GM23338 (cell line): ENCODE results near the gene TRIM71. TPM values are rescaled to one million over a fixed set of nuclear protein-coding genes. Genes with fewer than 3 reads are reported as not detected.
A peak's percentile ranks its signal among the peaks of the same experiment; 100 is the strongest.

Source experiments
- ATAC-seq: fragments of 200-7000 bp; cut with Tn5 transposase; 3 replicates; pipeline ENCODE4 v1.9.1; 2020
- DNase-seq: peaks from one replicate; pipeline ENCODE4 v3.0.0-alpha.2; 2015; ENCODE audit warnings: low spot score
- H2AFZ ChIP-seq: fragments of 200-600 bp; sonication (generic); 2 replicates; pipeline ENCODE4 v1.8.0; 2016; ENCODE audit warnings: antibody characterized with exemption, mild to moderate bottlenecking, moderate library complexity
- H3F3A ChIP-seq: fragments of 200-600 bp; sonication (generic); replicated peaks from 2 replicates; pipeline ENCODE4 v1.8.0; 2017; ENCODE audit warnings: antibody characterized with exemption, mixed run types, low read depth
- H3K27ac ChIP-seq: fragments of 200-600 bp; sonication (generic); 2 replicates; pipeline ENCODE4 v1.6.1; 2016; ENCODE audit warnings: low read depth
- H3K27me3 ChIP-seq: fragments of 200-600 bp; sonication (generic); 2 replicates; pipeline ENCODE4 v1.8.0; 2016; ENCODE audit warnings: mild to moderate bottlenecking, mixed run types, moderate library complexity; ENCODE audit not compliant: insufficient read depth
- H3K36me3 ChIP-seq: fragments of 200-600 bp; sonication (generic); 2 replicates; pipeline ENCODE4 v1.8.0; 2016; ENCODE audit warnings: mild to moderate bottlenecking; ENCODE audit not compliant: insufficient read depth
- H3K4me1 ChIP-seq: fragments of 200-600 bp; sonication (generic); 2 replicates; pipeline ENCODE4 v1.8.0; 2016; ENCODE audit warnings: mild to moderate bottlenecking, moderate library complexity; ENCODE audit not compliant: insufficient read depth
- H3K4me2 ChIP-seq: fragments of 200-600 bp; sonication (generic); 2 replicates; pipeline ENCODE4 v1.7.1; 2017; ENCODE audit warnings: mixed run types
- H3K4me3 ChIP-seq: fragments of 200-600 bp; sonication (generic); 2 replicates; pipeline ENCODE4 v1.6.1; 2016; ENCODE audit warnings: mixed run types
- H3K79me2 ChIP-seq: fragments of 200-600 bp; sonication (generic); replicated peaks from 2 replicates; pipeline ENCODE4 v1.8.0; 2017; ENCODE audit warnings: mild to moderate bottlenecking; ENCODE audit not compliant: insufficient read depth
- H3K9me2 ChIP-seq: fragments of 200-600 bp; sonication (generic); 2 replicates; pipeline ENCODE4 v1.8.0; 2017; ENCODE audit not compliant: insufficient read depth
- H4K20me1 ChIP-seq: fragments of 200-600 bp; sonication (generic); replicated peaks from 2 replicates; pipeline ENCODE4 v1.8.0; 2017; ENCODE audit warnings: mild to moderate bottlenecking; ENCODE audit not compliant: insufficient read depth
- H3K27ac Mint-ChIP-seq: 2 replicates; pipeline ENCODE4 v1.8.0; 2020; ENCODE audit warnings: inconsistent platforms, mild to moderate bottlenecking, moderate library complexity, mixed read lengths
- H3K27me3 Mint-ChIP-seq: 3 replicates; pipeline ENCODE4 v1.8.0; 2022; ENCODE audit warnings: low read depth, mild to moderate bottlenecking, moderate library complexity, mixed read lengths, inconsistent platforms; ENCODE audit not compliant: insufficient read depth, poor library complexity
- H3K36me3 Mint-ChIP-seq: 3 replicates; pipeline ENCODE4 v1.8.0; 2021; ENCODE audit warnings: low read depth, mild to moderate bottlenecking, inconsistent platforms, moderate library complexity, mixed read lengths
- H3K4me1 Mint-ChIP-seq: 3 replicates; pipeline ENCODE4 v1.8.0; 2020; ENCODE audit warnings: mild to moderate bottlenecking, inconsistent platforms, mixed read lengths
- H3K4me3 Mint-ChIP-seq: 3 replicates; pipeline ENCODE4 v1.8.0; 2021; ENCODE audit warnings: moderate library complexity, mild to moderate bottlenecking, inconsistent platforms, mixed read lengths
- H3K9me3 Mint-ChIP-seq: 3 replicates; pipeline ENCODE4 v1.8.0; 2020; ENCODE audit warnings: moderate library complexity, mild to moderate bottlenecking, inconsistent platforms, mixed read lengths
- CREB1 ChIP-seq: fragments of 250-450 bp; sonication (Bioruptor Pico); IDR thresholded peaks from 2 replicates; pipeline ENCODE4 v1.5.0; 2020; ENCODE audit warnings: low read depth, mild to moderate bottlenecking, moderate library complexity
- CTCF ChIP-seq, 2 experiments: fragments of 200-600 bp in 1 of 2; sonication (generic) in 1 of 2; conservative IDR thresholded peaks; 2 replicates each; pipeline versions ENCODE4 v1.5.1 to v1.6.1; 2016 to 2017; ENCODE audit warnings: antibody characterized with exemption in 2 of 2, low read depth in 2 of 2, mild to moderate bottlenecking in 2 of 2, moderate library complexity in 1 of 2
- ETS1 ChIP-seq: IDR thresholded peaks from 2 replicates; pipeline ENCODE4 v1.6.1; 2016; ENCODE audit warnings: antibody characterized with exemption
- EZH2 ChIP-seq: fragments of 200-600 bp; sonication (generic); IDR thresholded peaks from one replicate; pipeline ENCODE4 v1.8.0; 2017; ENCODE audit warnings: antibody characterized with exemption, mild to moderate bottlenecking, low read depth; ENCODE audit not compliant: unreplicated experiment
- EZH2phosphoT487 ChIP-seq: fragments of 200-600 bp; sonication (generic); IDR thresholded peaks from one replicate; pipeline ENCODE4 v1.8.1; 2018; ENCODE audit warnings: antibody characterized with exemption; ENCODE audit not compliant: unreplicated experiment
- JUNB ChIP-seq: IDR thresholded peaks from one replicate; pipeline ENCODE4 v1.6.1; 2016; ENCODE audit warnings: antibody characterized with exemption; ENCODE audit not compliant: unreplicated experiment
- NANOG ChIP-seq: IDR thresholded peaks from 2 replicates; pipeline ENCODE4 v1.6.1; 2016; ENCODE audit warnings: antibody characterized with exemption, borderline replicate concordance
- POLR2AphosphoS5 ChIP-seq: IDR thresholded peaks from 2 replicates; pipeline ENCODE4 v1.6.1; 2016; ENCODE audit warnings: antibody characterized with exemption, low read depth
- REST ChIP-seq: IDR thresholded peaks from one replicate; pipeline ENCODE4 v1.6.1; 2018; ENCODE audit warnings: antibody characterized with exemption; ENCODE audit not compliant: unreplicated experiment
- STAT1 ChIP-seq: IDR thresholded peaks from one replicate; pipeline ENCODE4 v1.6.1; 2016; ENCODE audit warnings: antibody characterized with exemption; ENCODE audit not compliant: unreplicated experiment
- ZNF114 ChIP-seq: fragments of 250-450 bp; sonication (Bioruptor Pico); IDR thresholded peaks from 2 replicates; pipeline ENCODE4 v1.5.0; 2020; ENCODE audit warnings: mild to moderate bottlenecking, moderate library complexity
- ZNF331 ChIP-seq: fragments of 250-450 bp; sonication (Bioruptor Pico); IDR thresholded peaks from 2 replicates; pipeline ENCODE4 v1.5.0; 2020; ENCODE audit warnings: low read depth, mild to moderate bottlenecking, moderate library complexity
- ZNF462 ChIP-seq: fragments of 250-450 bp; sonication (Bioruptor Pico); IDR thresholded peaks from 2 replicates; pipeline ENCODE4 v1.5.0; 2020; ENCODE audit warnings: mild to moderate bottlenecking, moderate library complexity
- polyA plus RNA-seq: library from polyadenylated mRNA; unstranded; fragments of >200 nt; fragmentation: Nextera tagmentation; extraction: Ambion mirVana; gene quantifications from 2 replicates; pipeline ENCODE4 v1.2.1, GENCODE V29; 2016
- total RNA-seq: library from RNA; depleted of rRNA; stranded (reverse); fragments of >200 nt; shearing (Covaris generic); gene quantifications from 2 replicates; pipeline ENCODE4 v1.2.3, GENCODE V29; 2014

TRIM71 gene
- total and polyA plus RNA-seq, 2 experiments from 2014 or later = 71.5 to 346 TPM

GRCh38 chr3:32841867-32842470 is 24.2 kb downstream of the TRIM71 start:
- H3K27ac Mint-ChIP-seq = peak overlapping the region; percentile 94
- no peaks in the 10 kb centered on the region; the same call in 2 of the 3 replicates for H3K9me3 Mint-ChIP-seq
- H3K79me2 ChIP-seq = peaks cover 96% of the 10 kb centered on the region
- peaks cover 43% of the 10 kb centered on the region for H4K20me1 ChIP-seq
- peak overlapping the region; percentile 76 for H3K4me2 ChIP-seq
- no peak for DNase-seq
- no peak for ATAC-seq
- H3K4me3 Mint-ChIP-seq = peak overlapping the region; percentile 73
- peaks cover 40% of the 10 kb centered on the region for H3F3A ChIP-seq
- no peaks in the 10 kb centered on the region for H3K9me2 ChIP-seq
- peaks cover 56% of the 10 kb centered on the region for H3K27me3 Mint-ChIP-seq
- peak overlapping the region; percentile 91 for H3K27ac ChIP-seq
- peaks cover 86% of the 10 kb centered on the region for H3K4me1 ChIP-seq
- no peaks in the 10 kb centered on the region for H3K36me3 ChIP-seq
- peaks cover 94% of the 10 kb centered on the region for H3K4me1 Mint-ChIP-seq
- peaks cover 45% of the 10 kb centered on the region for H3K36me3 Mint-ChIP-seq
- H3K4me3 ChIP-seq = peak overlapping the region; percentile 51
- no peak for TF ChIP-seq ZNF331 (CRISPR knock-in tag)
- no peak for TF ChIP-seq JUNB
- no peak for TF ChIP-seq ZNF462 (CRISPR knock-in tag)
- no peak for TF ChIP-seq CREB1 (CRISPR knock-in tag)
- TF ChIP-seq STAT1 = no peak
- TF ChIP-seq NANOG = no peak
- TF ChIP-seq POLR2AphosphoS5 = no peak
- no peak for TF ChIP-seq EZH2
- no peak for TF ChIP-seq EZH2phosphoT487
- TF ChIP-seq ZNF114 (CRISPR knock-in tag) = no peak
- no peak for TF ChIP-seq REST
- no peak for TF ChIP-seq CTCF (conservative IDR thresholded peaks at IDR 0.05; ENCODE audit: low read depth in 2 of 2)
- no peak for TF ChIP-seq ETS1
- no peak overlapping the region for H2AFZ ChIP-seq
- no peaks in the 10 kb centered on the region for H3K27me3 ChIP-seq
